OCI-LY3 (cell line): Measurements from ENCODE around the gene UMAD1.

ENCODE experiments used
- H2AFZ ChIP-seq: fragments of 200-600, 300-600 bp; shearing (Covaris generic); 2 replicates; pipeline ENCODE4 v1.6.0; 2014; ENCODE audit warnings: antibody characterized with exemption, low read depth, low read length
- H3K27ac ChIP-seq: fragments of 200-600, 300-600 bp; sonication (generic); 2 replicates; pipeline ENCODE4 v1.5.1; 2014; ENCODE audit warnings: mild to moderate bottlenecking, low read length, moderate library complexity, mixed read lengths
- H3K27me3 ChIP-seq: fragments of 200-600, 300-600 bp; sonication (generic); 2 replicates; pipeline ENCODE4 v1.6.1; 2014; ENCODE audit warnings: low read depth, low read length, mixed read lengths
- H3K36me3 ChIP-seq: fragments of 200-600, 300-600 bp; sonication (generic); replicated peaks from 2 replicates; pipeline ENCODE3; 2014; ENCODE audit warnings: low read depth, low read length, mixed read lengths
- H3K4me1 ChIP-seq: fragments of 300-600, 200-600 bp; sonication (generic); 2 replicates; pipeline ENCODE4 v1.6.1; 2014; ENCODE audit warnings: low read length, mixed read lengths
- H3K4me2 ChIP-seq: fragments of 200-600, 300-600 bp; sonication (generic); 2 replicates; pipeline ENCODE4 v1.6.1; 2014; ENCODE audit warnings: low read length, mixed read lengths
- H3K4me3 ChIP-seq: fragments of 300-600, 200-600 bp; sonication (generic); 2 replicates; pipeline ENCODE4 v1.5.1; 2014; ENCODE audit warnings: antibody characterized with exemption, mild to moderate bottlenecking, low read length, moderate library complexity
- H3K79me2 ChIP-seq: fragments of 300-600, 200-600 bp; shearing (Covaris generic); 2 replicates; pipeline ENCODE4 v1.6.1; 2014; ENCODE audit warnings: mild to moderate bottlenecking, low read length, mixed read lengths
- H3K9ac ChIP-seq: fragments of 300-600, 200-600 bp; shearing (Covaris generic); 2 replicates; pipeline ENCODE4 v1.6.0; 2014; ENCODE audit warnings: mild to moderate bottlenecking, low read length, moderate library complexity
- H3K9me3 ChIP-seq: fragments of 200-600, 300-600 bp; shearing (Covaris generic); 2 replicates; pipeline ENCODE4 v1.6.1; 2014; ENCODE audit warnings: low read length, mixed read lengths; ENCODE audit not compliant: insufficient read depth
- H4K20me1 ChIP-seq: fragments of 200-600, 300-600 bp; sonication (generic); 2 replicates; pipeline ENCODE4 v1.6.1; 2016; ENCODE audit warnings: low read length, mixed read lengths; ENCODE audit not compliant: insufficient read depth
- CTCF ChIP-seq: fragments of 200-600, 300-600 bp; sonication (generic); IDR thresholded peaks from 2 replicates; pipeline ENCODE4 v1.5.1; 2014; ENCODE audit warnings: antibody characterized with exemption, low read length, low read depth
- EZH2phosphoT487 ChIP-seq: fragments of 200-600 bp; shearing (Covaris generic); IDR thresholded peaks from 2 replicates; pipeline ENCODE4 v1.6.1; 2018; ENCODE audit warnings: antibody characterized with exemption, mixed run types, low read depth

UMAD1 gene

GRCh38 chr7:7699970-7700369, 59.4 kb downstream of the UMAD1 start:
- no peaks in the 10 kb centered on the region for H3K9me3 ChIP-seq
- H4K20me1 ChIP-seq, result no peaks in the 10 kb centered on the region; the same call in 1 of the 2 replicates
- no peak overlapping the region for H3K27ac ChIP-seq
- no peak overlapping the region for H2AFZ ChIP-seq
- H3K9ac ChIP-seq, result no peak overlapping the region
- H3K36me3 ChIP-seq, result no peaks in the 10 kb centered on the region
- TF ChIP-seq CTCF (no peak), EZH2phosphoT487 (no peak)
- no peaks in the 10 kb centered on the region for H3K27me3 ChIP-seq
- no peaks in the 10 kb centered on the region for H3K79me2 ChIP-seq
- H3K4me2 ChIP-seq, result no peak overlapping the region
- H3K4me1 ChIP-seq, result peaks cover 8% of the 10 kb centered on the region
- no peak overlapping the region for H3K4me3 ChIP-seq

GRCh38 chr7:7701527-7701926, 61.0 kb downstream of the UMAD1 start:
- peaks cover 21% of the 10 kb centered on the region for H3K4me1 ChIP-seq
- H3K9me3 ChIP-seq, result no peaks in the 10 kb centered on the region
- no peaks in the 10 kb centered on the region for H3K36me3 ChIP-seq
- H2AFZ ChIP-seq, result no peak overlapping the region
- peaks cover 10% of the 10 kb centered on the region; the same call in 1 of the 2 replicates for H4K20me1 ChIP-seq
- TF ChIP-seq CTCF (no peak), EZH2phosphoT487 (no peak)
- H3K4me3 ChIP-seq, result no peak overlapping the region
- no peaks in the 10 kb centered on the region for H3K79me2 ChIP-seq
- no peak overlapping the region for H3K9ac ChIP-seq
- 0 out of 2 replicates have a peak overlapping the region, but pooled peaks have one; percentile 5 for H3K4me2 ChIP-seq
- H3K27ac ChIP-seq, result no peak overlapping the region
- peaks cover under 1% of the 10 kb centered on the region; the same call in 1 of the 2 replicates for H3K27me3 ChIP-seq

- H3K4me1 ChIP-seq, result peaks cover 25% of the 10 kb centered on the region
- no peak overlapping the region for H2AFZ ChIP-seq
- TF ChIP-seq EZH2phosphoT487 (no peak), CTCF (no peak)
- no peaks in the 10 kb centered on the region for H3K36me3 ChIP-seq
- no peaks in the 10 kb centered on the region for H3K9me3 ChIP-seq
- H3K4me3 ChIP-seq, result no peak overlapping the region
- H3K79me2 ChIP-seq, result no peaks in the 10 kb centered on the region
- no peak overlapping the region for H3K27ac ChIP-seq
- no peak overlapping the region for H3K9ac ChIP-seq
- peaks cover 13% of the 10 kb centered on the region for H3K27me3 ChIP-seq
- H3K4me2 ChIP-seq, result no peak overlapping the region
- peaks cover 16% of the 10 kb centered on the region; the same call in 1 of the 2 replicates for H4K20me1 ChIP-seq
These were observed 62.3 kb downstream of the UMAD1 start for GRCh38 chr7:7702826-7703225.

- no peak overlapping the region for H3K9ac ChIP-seq
- H3K27ac ChIP-seq, result no peak overlapping the region
- H4K20me1 ChIP-seq, result peaks cover 16% of the 10 kb centered on the region; the same call in 1 of the 2 replicates
- H3K27me3 ChIP-seq, result peaks cover 16% of the 10 kb centered on the region
- H3K4me1 ChIP-seq, result peaks cover 25% of the 10 kb centered on the region
- no peaks in the 10 kb centered on the region for H3K79me2 ChIP-seq
- H3K4me3 ChIP-seq, result no peak overlapping the region
- no peaks in the 10 kb centered on the region for H3K36me3 ChIP-seq
- no peak overlapping the region for H2AFZ ChIP-seq
- H3K4me2 ChIP-seq, result no peak overlapping the region
- H3K9me3 ChIP-seq, result no peaks in the 10 kb centered on the region
- TF ChIP-seq EZH2phosphoT487 (no peak), CTCF (no peak)
These were observed 62.9 kb downstream of the UMAD1 start for GRCh38 chr7:7703427-7703826.
